ENCODE results near the gene UBE2V1.
A peak's percentile ranks its signal among the peaks of the same experiment; 100 is the strongest.
"Not testable (repeated sequence)": the region's sequence is repeated elsewhere in the genome, so short reads cannot be mapped to it uniquely, and the experiment has no call there.

UBE2V1 gene

GRCh38 chr20:50094522-50094921 is 18.4 kb downstream of the UBE2V1 start:
- DNase-seq (ENCODE audit: low read depth): no peak

DNA sequence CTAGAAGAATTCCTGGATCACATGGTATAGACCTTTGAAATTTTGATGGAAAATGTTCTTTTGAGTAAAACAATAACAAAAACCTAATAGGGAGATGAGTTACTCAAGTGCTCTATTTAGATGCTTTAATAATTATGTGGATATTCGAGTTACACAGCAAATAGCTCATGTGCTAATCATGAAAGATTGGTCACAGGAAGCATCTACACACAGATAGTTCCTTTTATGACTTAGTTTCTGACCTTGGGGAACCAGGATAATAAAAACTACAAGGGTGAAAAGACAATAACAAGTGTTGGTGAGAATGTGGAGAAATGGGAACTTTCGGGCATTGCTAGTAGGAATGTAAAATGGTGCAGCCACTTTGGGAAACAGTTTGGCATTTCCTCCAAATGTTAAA is 19.7 kb downstream of the UBE2V1 start:
- DNase-seq (ENCODE audit: low read depth): no peak

GRCh38 chr20:50092436-50092835 is 20.5 kb downstream of the UBE2V1 start:
- no peak for DNase-seq (ENCODE audit: low read depth)

GRCh38 chr20:50089787-50090177 is 23.2 kb downstream of the UBE2V1 start:
- no peak for DNase-seq (ENCODE audit: low read depth)

DNA sequence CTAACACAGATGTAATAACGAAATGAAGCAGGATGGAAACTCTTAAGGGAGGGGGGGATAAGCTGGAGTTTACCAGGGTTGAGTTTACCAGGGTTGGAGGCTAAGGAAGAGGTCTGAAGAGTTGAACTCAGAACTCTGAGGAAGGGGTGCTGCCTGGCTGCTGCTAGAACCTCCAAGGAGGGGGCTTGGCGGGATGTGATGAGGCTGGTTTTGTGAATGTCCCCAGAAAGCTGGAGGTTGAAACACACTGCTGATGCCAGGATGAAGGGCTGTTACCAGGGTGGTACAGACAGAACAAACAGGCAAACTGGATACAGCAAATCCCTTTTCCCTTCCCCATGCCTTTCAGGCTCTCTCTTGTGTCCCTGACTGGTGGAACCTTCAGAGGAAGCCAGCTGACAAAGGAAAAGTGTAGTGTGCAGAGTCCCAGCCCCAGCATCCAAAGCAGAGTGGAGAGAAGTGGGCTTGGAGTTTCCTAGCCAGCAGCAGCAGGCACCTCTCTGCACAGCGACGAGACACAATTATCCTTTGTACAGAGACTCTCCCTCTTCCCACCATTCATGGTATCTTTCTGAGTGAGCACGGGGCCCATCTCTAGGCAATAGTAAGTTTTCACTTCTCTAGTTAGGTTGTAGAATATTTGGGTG is 23.7 kb downstream of the UBE2V1 start:
- no peak for DNase-seq (ENCODE audit: low read depth)

DNA sequence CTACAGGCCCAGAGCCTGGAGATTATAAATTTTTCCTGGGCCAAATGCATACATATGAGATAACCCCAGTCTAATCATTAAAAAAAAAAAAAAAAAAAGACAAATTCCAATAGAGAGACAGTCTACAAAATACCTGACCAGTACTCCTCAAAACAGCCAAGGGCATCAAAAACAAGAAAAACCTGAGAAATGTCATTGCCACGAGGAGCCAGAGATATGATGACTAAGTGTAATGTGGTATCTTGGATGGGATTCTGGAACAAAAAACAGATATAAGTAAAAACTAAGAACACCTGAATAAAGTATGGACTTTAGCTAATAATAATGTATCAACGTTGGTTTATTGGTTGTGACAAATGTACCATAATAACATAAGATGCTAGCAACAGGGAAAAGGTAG is 24.9 kb downstream of the UBE2V1 start:
- no peak for DNase-seq (ENCODE audit: low read depth)

GRCh38 chr20:50085481-50086365 is 27.2 kb downstream of the UBE2V1 start:
- DNase-seq (ENCODE audit: low read depth): no peak

DNA sequence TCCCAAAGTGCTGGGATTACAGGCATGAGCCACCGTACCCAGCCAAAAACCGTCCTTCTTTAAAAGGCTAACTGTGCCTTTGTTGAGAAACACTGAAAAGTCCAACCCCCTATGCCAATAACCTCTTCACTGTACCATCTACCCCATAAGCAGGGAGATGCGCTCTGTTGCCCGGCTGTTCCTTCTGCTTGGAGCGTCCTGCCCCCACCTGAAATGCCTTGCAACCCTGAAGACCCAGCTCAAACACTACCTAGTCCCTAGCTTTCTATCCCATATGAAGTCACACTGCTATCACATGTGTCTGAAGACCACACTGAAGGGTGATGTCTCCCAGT is 27.8 kb downstream of the UBE2V1 start:
- no peak for DNase-seq (ENCODE audit: low read depth)

DNA sequence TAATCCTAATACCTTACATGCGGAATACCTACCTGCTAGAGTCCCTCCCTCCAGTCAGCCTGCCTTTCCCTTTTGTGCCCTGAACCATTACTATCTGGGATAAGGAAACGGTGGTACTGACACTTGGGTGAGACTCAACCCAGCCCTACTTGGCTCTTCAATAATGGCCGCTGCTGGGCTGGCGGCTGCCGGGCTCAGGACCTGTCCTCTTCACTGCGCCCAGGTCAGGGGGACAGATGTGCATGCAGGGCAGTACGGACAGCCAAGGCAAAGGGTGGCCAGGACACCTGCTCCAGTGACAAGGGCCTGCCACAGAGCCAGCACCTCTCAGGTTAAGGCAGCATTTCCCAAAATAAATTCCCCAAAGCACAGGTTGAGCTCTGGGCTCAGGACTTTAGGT is 29.9 kb downstream of the UBE2V1 start:
- DNase-seq (ENCODE audit: low read depth): no peak

DNA sequence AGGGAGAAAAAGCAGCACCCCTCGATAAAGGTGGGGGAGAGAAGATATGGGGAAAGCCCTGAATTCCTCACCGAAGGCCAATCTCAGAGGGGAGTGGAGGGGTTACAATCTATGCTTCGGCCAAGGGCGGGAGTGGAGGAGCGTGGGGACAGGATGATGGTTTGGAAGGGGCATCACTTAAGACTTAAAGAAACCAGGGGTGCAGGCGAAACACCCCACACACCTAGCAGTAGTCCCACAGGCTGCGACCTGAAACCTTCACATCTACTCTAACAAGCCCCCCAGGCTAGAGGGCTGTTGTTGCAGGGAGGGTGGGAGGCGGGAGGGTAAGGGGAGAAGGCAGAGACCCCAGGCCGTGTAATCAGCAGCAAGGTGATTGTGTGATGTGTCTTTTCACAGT is 30.9 kb downstream of the UBE2V1 start:
- not testable (repeated sequence) for DNase-seq (ENCODE audit: low read depth)

GRCh38 chr20:50077818-50078601 is 34.9 kb downstream of the UBE2V1 start:
- no peak for DNase-seq (ENCODE audit: low read depth)

DNA sequence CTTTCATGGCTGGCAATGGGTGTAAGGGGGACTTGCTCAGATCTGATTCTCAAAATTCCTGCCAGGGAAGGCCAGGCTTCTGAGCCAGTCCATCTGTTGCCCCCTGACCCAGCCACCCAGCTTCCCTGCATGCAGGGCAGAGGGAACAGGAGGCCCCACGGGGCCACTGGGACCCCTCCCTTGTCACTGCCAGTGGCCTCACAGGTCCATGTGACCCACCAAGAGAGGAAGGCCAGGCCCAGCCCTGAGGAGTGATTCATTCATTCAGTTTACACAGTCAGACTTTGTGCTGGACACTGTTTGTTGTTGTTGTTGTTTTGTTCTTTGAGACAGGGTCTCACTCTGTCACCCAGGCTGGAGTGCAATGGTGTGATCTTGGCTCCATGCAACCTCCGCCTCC is 39.5 kb downstream of the UBE2V1 start:
- DNase-seq (ENCODE audit: low read depth): no peak

DNA sequence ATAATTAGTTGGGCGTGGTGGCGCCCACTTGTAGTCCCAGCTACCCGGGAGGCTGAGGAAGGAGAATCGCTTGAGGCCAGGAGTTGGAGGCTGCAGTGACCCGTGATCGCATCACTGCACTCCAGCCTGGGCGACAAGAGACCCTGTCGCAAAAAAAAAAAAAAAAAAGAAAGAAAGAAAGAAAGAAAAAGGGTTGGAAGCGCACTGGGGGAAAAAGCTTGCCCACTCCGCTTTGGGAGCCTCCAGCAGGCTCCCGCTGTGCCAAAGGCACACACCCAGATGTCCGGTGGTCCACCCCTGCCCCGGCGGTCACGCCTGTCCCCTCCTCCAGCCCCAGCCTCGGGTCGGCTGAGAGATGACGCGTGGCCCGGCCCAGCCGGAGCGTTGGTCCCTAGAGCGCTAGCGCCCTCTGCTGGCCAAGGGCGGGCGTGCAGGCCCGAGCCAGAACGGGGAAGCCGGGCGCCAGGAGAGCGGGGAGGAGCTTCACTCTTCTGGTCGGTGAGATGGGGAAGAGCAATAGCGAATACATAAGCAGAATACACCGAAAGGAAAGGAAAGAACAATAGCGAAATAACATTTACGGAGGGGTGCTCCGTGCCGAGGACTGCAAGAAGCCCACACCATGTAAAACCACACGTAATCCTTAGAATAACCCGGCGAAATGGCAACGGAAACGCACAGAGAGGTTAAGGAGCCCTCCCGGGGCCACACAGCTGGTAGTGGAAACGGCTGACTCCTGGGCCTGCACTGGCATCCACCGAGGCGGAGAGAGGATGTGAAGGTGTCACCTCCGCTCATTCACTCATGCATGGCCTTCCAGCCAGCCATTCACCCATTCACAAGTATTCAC is 41.7 kb downstream of the UBE2V1 start:
- DNase-seq (ENCODE audit: low read depth): peak; percentile 99

DNA sequence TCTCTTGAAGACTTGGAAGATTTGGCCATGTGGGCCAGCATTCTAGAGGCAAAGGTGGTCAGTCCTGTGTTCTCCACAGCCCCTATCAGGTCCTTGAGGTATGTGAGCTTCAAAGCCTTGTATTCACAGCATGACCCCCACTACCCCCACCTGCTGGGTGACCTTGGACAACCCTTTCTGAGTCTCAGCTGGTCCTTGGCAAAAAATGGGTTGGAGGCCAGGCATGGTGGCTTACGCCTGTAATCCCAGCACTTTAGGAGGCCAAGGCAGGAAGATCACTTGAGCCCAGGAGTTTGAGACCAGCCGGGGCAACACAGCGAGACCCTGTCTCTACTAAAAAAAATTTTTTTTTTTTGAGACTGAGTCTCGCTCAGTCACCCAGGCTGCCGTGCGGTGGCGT is 42.6 kb downstream of the UBE2V1 start:
- no peak for DNase-seq (ENCODE audit: low read depth)

DNA sequence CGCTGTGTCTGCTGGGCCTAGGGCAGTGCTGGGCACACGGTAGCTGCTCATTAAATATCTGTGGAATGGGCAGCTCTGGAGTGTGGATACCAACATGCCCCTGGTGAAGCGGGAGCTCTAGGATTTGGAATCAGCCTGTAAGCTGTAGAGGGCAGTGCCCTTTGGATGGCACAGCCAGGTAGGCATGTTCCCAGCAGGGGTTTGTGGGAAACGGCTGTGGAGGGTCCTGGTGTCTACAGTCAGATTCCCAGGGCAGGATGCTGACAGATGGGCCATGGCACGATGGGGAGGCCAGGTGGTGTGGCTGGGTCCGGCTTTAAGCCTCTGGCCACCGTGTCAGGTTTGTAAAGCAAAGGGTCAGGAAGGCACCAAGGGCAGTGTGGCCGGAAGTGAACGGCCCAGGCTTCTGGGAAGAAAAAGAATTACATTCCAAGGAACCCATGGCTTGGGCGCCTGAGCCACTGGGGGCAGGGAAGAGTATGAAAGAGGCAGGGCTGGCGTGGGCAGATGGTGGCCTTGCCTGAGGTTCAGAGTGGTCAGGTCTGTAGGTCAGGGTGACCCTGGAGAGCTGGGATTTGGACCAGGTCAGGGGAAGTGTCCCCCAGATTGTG is 44.8 kb downstream of the UBE2V1 start:
- no peak for DNase-seq (ENCODE audit: low read depth)

- no peak for DNase-seq (ENCODE audit: low read depth)
Measured at GRCh38 chr20:50067461-50067860, 45.5 kb downstream of the UBE2V1 start.

DNA sequence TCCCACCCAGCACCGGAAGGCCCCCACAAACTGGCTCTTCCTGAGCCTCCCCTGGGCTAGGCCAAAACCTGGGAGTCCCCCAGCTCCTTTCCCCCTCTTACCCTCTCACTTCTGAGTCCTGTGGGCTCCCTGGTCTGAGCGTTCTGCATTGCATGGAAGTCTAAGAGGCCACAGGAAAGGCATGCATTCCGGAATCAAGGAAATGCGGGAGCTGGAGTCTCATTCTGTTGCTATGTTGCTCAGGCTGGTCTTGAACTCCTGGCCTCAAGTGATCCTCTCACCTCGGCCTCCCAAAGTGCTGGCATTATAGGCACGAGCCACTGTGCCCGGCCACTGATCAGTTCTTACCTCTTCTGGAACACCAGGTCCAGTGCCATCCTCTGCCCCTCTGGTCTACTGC is 45.9 kb downstream of the UBE2V1 start:
- DNase-seq (ENCODE audit: low read depth): no peak

GRCh38 chr20:50066161-50066834 is 46.7 kb downstream of the UBE2V1 start:
- no peak for DNase-seq (ENCODE audit: low read depth)

DNA sequence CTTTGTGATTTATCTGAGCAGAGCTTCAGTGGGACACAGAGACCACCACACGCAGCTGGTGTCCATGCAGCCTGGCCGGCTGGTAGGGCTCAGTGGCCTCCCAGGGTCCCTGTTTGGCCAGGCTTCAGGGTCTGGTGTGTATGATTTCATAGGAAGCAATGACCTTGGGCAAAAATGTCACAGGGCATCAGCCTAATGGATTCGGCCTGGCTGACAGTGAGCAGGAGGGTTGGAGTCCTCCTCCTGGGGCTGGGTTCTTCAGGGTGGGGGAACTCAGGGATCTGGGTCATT is 47.7 kb downstream of the UBE2V1 start:
- DNase-seq (ENCODE audit: low read depth): no peak

DNA sequence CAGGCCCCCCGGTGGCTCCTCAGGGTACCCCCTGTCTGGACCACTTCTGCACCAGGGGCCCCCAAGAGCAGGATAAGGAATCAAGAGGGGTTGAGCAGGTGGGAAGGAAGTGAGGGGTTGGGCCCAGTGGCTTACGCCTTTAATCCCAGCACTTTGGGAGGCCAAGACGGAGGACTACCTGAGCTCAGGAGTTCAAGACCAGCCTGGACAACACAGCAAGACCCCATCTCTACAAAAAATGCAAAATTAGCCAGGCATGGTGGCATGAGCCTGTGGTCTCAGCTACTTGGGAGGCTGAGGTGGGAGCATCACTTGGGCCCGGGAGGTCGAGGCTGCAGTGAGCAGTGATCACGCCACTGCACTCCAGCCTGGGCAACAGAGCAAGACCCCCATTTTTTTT is 49.2 kb downstream of the UBE2V1 start:
- DNase-seq (ENCODE audit: low read depth): not testable (repeated sequence)
